B cell (primary cell): ENCODE data around the gene NUP85. TPM values are rescaled to one million over a fixed set of nuclear protein-coding genes. Genes with fewer than 3 reads are reported as not detected.
A peak's percentile ranks its signal among the peaks of the same experiment; 100 is the strongest.

Experiments
- ATAC-seq: fragments of 200-7000 bp; cut with Tn5 transposase; one replicate; pipeline ENCODE4 v1.10.0; 2021; ENCODE audit warnings: low read depth, mild to moderate bottlenecking, moderate number of reproducible peaks, moderate library complexity
- CTCF ChIA-PET: fragments of 350-600 bp; sonication (Branson Sonifier 250); formaldehyde crosslinking; loops from one replicate; lab custom pipeline; 2021; ENCODE audit warnings: antibody characterized with exemption, inconsistent platforms; lab: Charles Lee
- POLR2A ChIA-PET: fragments of 350-600 bp; sonication (Branson Sonifier 250); formaldehyde crosslinking; loops from one replicate; lab custom pipeline; 2021; ENCODE audit warnings: antibody characterized with exemption; lab: Charles Lee
- DNase-seq: peaks from one replicate; pipeline ENCODE4 v3.0.0; 2013
- H2AFZ ChIP-seq: 2 replicates; pipeline ENCODE4 v1.6.1; 2012; ENCODE audit warnings: mild to moderate bottlenecking, low read depth, low read length; ENCODE audit not compliant: insufficient read depth, poor library complexity, severe bottlenecking
- H3K27ac ChIP-seq, 2 donors: 1 replicate in 1 of 2; 2 replicates in 1 of 2; pipeline ENCODE4 v1.5.1; 2012 to 2013; ENCODE audit warnings: low read length in 2 of 2, mild to moderate bottlenecking in 2 of 2, moderate library complexity in 1 of 2
- H3K27me3 ChIP-seq, 4 experiments: fragments of 200-600 bp in 1 of 4; sonication (generic) in 1 of 4; replicated peaks in 1 of 4; 1 replicate in 2 of 4; 2 replicates in 2 of 4; pipeline versions ENCODE4 v1.6.1 to v1.7.0; 2013 to 2016; ENCODE audit warnings: low read length in 3 of 4, mild to moderate bottlenecking in 2 of 4, mixed read lengths in 1 of 4, moderate library complexity in 1 of 4; ENCODE audit not compliant: insufficient read depth in 4 of 4, control insufficient read depth in 3 of 4; ENCODE audit errors: control extremely low read depth in 1 of 4
- H3K36me3 ChIP-seq, 2 experiments: replicated peaks in 1 of 2; 1 replicate in 1 of 2; 2 replicates in 1 of 2; pipeline versions ENCODE4 v1.6.1 to v1.7.1; 2013; ENCODE audit warnings: low read length in 1 of 2; ENCODE audit not compliant: insufficient read depth in 2 of 2, control insufficient read depth in 1 of 2; ENCODE audit errors: control extremely low read depth in 1 of 2, extremely low read depth in 1 of 2
- H3K4me1 ChIP-seq, 2 donors: fragments of 200-600 bp in 1 of 2; sonication (generic) in 1 of 2; 1 replicate in 1 of 2; 2 replicates in 1 of 2; pipeline versions ENCODE4 v1.5.1 to v1.6.1; 2013 to 2017; ENCODE audit warnings: low read length in 2 of 2; ENCODE audit not compliant: control insufficient read depth in 2 of 2, insufficient read depth in 2 of 2
- H3K4me2 ChIP-seq: replicated peaks from 2 replicates; pipeline ENCODE3; 2012; ENCODE audit warnings: mild to moderate bottlenecking, low read depth, low read length; ENCODE audit not compliant: poor library complexity, severe bottlenecking
- H3K4me3 ChIP-seq, 5 experiments: fragments of 200-600 bp in 1 of 5; sonication (generic) in 1 of 5; 1 replicate in 3 of 5; 2 replicates in 2 of 5; pipeline versions ENCODE4 v1.5.1 to v1.7.0; 2011 to 2016; ENCODE audit warnings: low read length in 4 of 5, mild to moderate bottlenecking in 4 of 5, low read depth in 2 of 5, control low read depth in 1 of 5, moderate library complexity in 1 of 5; ENCODE audit not compliant: insufficient read depth in 1 of 5; ENCODE audit errors: control extremely low read depth in 1 of 5, extremely low read depth in 1 of 5
- H3K79me2 ChIP-seq: fragments of 200-600 bp; sonication (generic); one replicate; pipeline ENCODE4 v1.6.0; 2016; ENCODE audit warnings: low read length; ENCODE audit not compliant: control insufficient read depth, insufficient read depth
- H3K9ac ChIP-seq: fragments of 200-600 bp; sonication (generic); 2 replicates; pipeline ENCODE4 v1.6.1; 2017; ENCODE audit warnings: mild to moderate bottlenecking, low read length, moderate library complexity
- H3K9me3 ChIP-seq, 3 donors: one replicate each; pipeline versions ENCODE4 v1.6.1 to v1.7.1; 2013; ENCODE audit warnings: low read length in 2 of 3; ENCODE audit not compliant: control insufficient read depth in 2 of 3, insufficient read depth in 1 of 3; ENCODE audit errors: control extremely low read depth in 1 of 3
- H4K20me1 ChIP-seq: 2 replicates; pipeline ENCODE4 v1.6.0; 2012; ENCODE audit warnings: mild to moderate bottlenecking, low read length; ENCODE audit not compliant: insufficient read depth, control insufficient read depth, poor library complexity, severe bottlenecking
- H3K27ac Mint-ChIP-seq: one replicate; pipeline ENCODE4 v1.8.0; 2021; ENCODE audit warnings: mixed read lengths
- H3K27me3 Mint-ChIP-seq: one replicate; pipeline ENCODE4 v1.8.0; 2021; ENCODE audit warnings: mixed read lengths
- H3K4me1 Mint-ChIP-seq: one replicate; pipeline ENCODE4 v1.8.0; 2021; ENCODE audit warnings: mixed read lengths
- H3K4me3 Mint-ChIP-seq: one replicate; pipeline ENCODE4 v1.8.0; 2021; ENCODE audit warnings: mixed read lengths
- H3K9me3 Mint-ChIP-seq: one replicate; pipeline ENCODE4 v1.8.0; 2022; ENCODE audit warnings: mixed read lengths; ENCODE audit not compliant: insufficient read depth
- EZH2 ChIP-seq: IDR thresholded peaks from 2 replicates; pipeline ENCODE4 v1.6.1; 2012; ENCODE audit warnings: borderline replicate concordance, low read depth, mild to moderate bottlenecking, moderate library complexity, low read length; ENCODE audit not compliant: insufficient read depth, poor library complexity, severe bottlenecking
- WGBS: methylation state at CpG from one replicate; pipeline ENCODE4 v1.1.5; 2013; ENCODE audit warnings: missing lambda C conversion rate; ENCODE audit not compliant: insufficient coverage; 5-methylcytosine and 5-hydroxymethylcytosine counted together
- intact Hi-C: fragments of 100-400 bp; cut with micrococcal nuclease; formaldehyde crosslinking; loops from one replicate; pipeline ENCODE4 v1.10.0; 2022
- polyA plus RNA-seq: library from polyadenylated mRNA; depleted of rRNA; stranded (reverse); fragments of >200 nt; gene quantifications from 2 replicates; pipeline ENCODE4 v1.2.3, GENCODE V29; 2012
- total RNA-seq, 2 donors: library from RNA; stranded (reverse); fragments of 120-200 nt in 1 of 2; gene quantifications; 1 replicate in 1 of 2; 2 replicates in 1 of 2; pipeline versions ENCODE4 v1.2.3 to v1.2.4, GENCODE V29; 2013 to 2022
- TF ChIP-seq, protein P1 (sequence below): fragments of 200-600 bp; IDR thresholded peaks from one replicate; pipeline ENCODE4 v1.8.0; 2022; ENCODE audit warnings: antibody characterized with exemption, mild to moderate bottlenecking

NUP85 gene
- total and polyA plus RNA-seq, 2 donors (not counting 1 experiment from before 2014, with no cell fraction given): 97.5 to 142 TPM

DNA sequence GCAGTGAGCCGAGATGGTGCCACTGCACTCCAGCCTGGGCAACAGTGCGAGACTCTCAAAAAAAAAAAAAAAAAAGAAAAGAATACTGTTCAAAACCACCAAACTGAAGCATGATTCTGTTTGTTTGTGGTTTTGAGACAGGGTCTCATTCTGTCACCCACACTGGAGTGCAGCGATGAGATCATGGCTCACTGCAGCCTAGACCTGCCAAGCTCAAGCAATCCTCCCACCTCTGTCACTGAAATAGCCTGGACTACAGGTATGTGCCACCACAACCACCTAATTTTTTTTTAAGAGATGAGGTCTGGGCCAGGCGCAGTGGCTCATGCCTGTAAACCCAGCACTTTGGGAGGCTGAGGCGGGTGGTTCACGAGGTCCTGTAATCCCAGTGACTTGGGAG lies 27.0 kb upstream of the NUP85 start:
- no peak overlapping the region for H3K27ac ChIP-seq
- WGBS: 100% methylated on average over 4 of the region's 6 CpGs
- ChIA-PET CTCF (interaction anchor here (16.4 kb wide), 1 partner anchor 64 kb away, joined by 373 read pairs; the partner anchor contains the start of gene ARMC7), POLR2A (interaction anchor here (0.7 kb wide), 2 partner anchors 24 to 29 kb away, joined by 4 read pairs; no protein-coding TSS in a partner anchor)
- no peak overlapping the region for H3K27ac Mint-ChIP-seq
- no peaks in the 10 kb centered on the region for H3K9me3 ChIP-seq
- peaks cover 28% of the 10 kb centered on the region for H4K20me1 ChIP-seq
- no peak overlapping the region for H3K4me2 ChIP-seq
- no peak overlapping the region for H3K4me3 ChIP-seq
- H3K4me3 Mint-ChIP-seq: no peak overlapping the region
- H3K36me3 ChIP-seq: peaks cover 5 to 53% of the 10 kb centered on the region in 2 experiments
- H3K27me3 ChIP-seq: no peaks in the 10 kb centered on the region
- DNase-seq (no peak), ATAC-seq (no peak)
- intact Hi-C loops: no loop called here
- no peaks in the 10 kb centered on the region for H3K9me3 Mint-ChIP-seq
- H2AFZ ChIP-seq: no peak overlapping the region
- TF ChIP-seq, protein P1, sequence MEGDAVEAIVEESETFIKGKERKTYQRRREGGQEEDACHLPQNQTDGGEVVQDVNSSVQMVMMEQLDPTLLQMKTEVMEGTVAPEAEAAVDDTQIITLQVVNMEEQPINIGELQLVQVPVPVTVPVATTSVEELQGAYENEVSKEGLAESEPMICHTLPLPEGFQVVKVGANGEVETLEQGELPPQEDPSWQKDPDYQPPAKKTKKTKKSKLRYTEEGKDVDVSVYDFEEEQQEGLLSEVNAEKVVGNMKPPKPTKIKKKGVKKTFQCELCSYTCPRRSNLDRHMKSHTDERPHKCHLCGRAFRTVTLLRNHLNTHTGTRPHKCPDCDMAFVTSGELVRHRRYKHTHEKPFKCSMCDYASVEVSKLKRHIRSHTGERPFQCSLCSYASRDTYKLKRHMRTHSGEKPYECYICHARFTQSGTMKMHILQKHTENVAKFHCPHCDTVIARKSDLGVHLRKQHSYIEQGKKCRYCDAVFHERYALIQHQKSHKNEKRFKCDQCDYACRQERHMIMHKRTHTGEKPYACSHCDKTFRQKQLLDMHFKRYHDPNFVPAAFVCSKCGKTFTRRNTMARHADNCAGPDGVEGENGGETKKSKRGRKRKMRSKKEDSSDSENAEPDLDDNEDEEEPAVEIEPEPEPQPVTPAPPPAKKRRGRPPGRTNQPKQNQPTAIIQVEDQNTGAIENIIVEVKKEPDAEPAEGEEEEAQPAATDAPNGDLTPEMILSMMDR: no peak
- no peak for TF ChIP-seq EZH2
- H3K79me2 ChIP-seq: peaks cover 86% of the 10 kb centered on the region
- H3K4me1 Mint-ChIP-seq: peaks cover 20% of the 10 kb centered on the region
- H3K4me1 ChIP-seq: peaks cover 18 to 19% of the 10 kb centered on the region in 2 donors
- H3K27me3 Mint-ChIP-seq: no peaks in the 10 kb centered on the region
- no peak overlapping the region for H3K9ac ChIP-seq

DNA sequence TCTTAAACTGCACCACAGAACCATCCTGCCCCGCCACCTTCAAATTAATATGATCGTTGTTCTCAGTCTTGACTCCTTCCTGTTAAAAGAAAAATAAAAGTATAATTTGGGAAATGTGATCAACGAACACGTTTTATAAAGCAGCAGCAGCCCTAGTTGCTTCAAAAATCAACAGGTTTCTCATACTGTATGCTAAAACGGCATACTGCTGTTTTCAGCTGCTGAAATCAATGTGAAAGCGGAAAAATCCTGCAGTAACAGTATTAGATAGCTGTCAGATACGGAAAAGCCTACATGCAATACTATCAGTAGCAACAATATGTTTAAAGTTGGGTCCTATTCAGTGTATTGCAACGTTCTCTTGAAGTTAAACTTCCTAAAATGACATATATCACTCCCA lies 24.4 kb upstream of the NUP85 start:
- ChIA-PET POLR2A (interaction anchor here (0.6 kb wide), 1 partner anchor 29 kb away, joined by 5 read pairs; no protein-coding TSS in a partner anchor), CTCF (interaction anchor here (0.5 to 16.4 kb wide), 9 partner anchors 10 to 231 kb away, joined by 3 to 373 read pairs (median 4); partner anchors contain the start of gene ARMC7)
- peak overlapping the region; percentile 51 to 93 (median 87) for H3K4me3 ChIP-seq
- H3K9me3 ChIP-seq: no peaks in the 10 kb centered on the region
- peaks cover 21% of the 10 kb centered on the region for H4K20me1 ChIP-seq
- Mint-ChIP-seq H3K27me3 (no peaks in the 10 kb centered on the region), H3K9me3 (no peaks in the 10 kb centered on the region), H3K4me3 (peak overlapping the region; percentile 90), H3K27ac (peak overlapping the region; percentile 79), H3K4me1 (peaks cover 26% of the 10 kb centered on the region)
- TF ChIP-seq EZH2: no peak
- peak overlapping the region; percentile 95 for H3K9ac ChIP-seq
- DNase-seq (no peak), ATAC-seq (no peak)
- H2AFZ ChIP-seq: peak overlapping the region; percentile 96
- peak overlapping the region in 1 of 2 donors; percentile 94 for H3K27ac ChIP-seq
- H3K27me3 ChIP-seq: no peaks in the 10 kb centered on the region
- intact Hi-C loops: loop anchor here (5.0 kb wide), 2 partner anchors 134 to 1086 kb away; partner anchors contain the start of genes ATP5PD, KCTD2 and UBALD2
- peaks cover 60% of the 10 kb centered on the region for H3K79me2 ChIP-seq
- peaks cover 2 to 32% of the 10 kb centered on the region in 2 experiments for H3K36me3 ChIP-seq
- peaks cover 16 to 24% of the 10 kb centered on the region in 2 donors for H3K4me1 ChIP-seq
- H3K4me2 ChIP-seq: peak overlapping the region; percentile 95
- 0% methylated on average over 1 of the region's 8 CpGs for WGBS
